Endothelial cell of umbilical vein (primary cell): Measurements from ENCODE around the gene ZNF143. TPM values are rescaled to one million over a fixed set of nuclear protein-coding genes. Genes with fewer than 3 reads are reported as not detected.
A peak's percentile ranks its signal among the peaks of the same experiment; 100 is the strongest.

Source experiments
- BruUV-seq: library from RNA; stranded (reverse); fragments of 400-500 nt; replicated peaks from 2 replicates; lab custom pipeline; 2021; lab: Mats Ljungman, UMichigan
- CTCF ChIA-PET: fragments of 300-600, 350-600 bp; sonication (Branson Sonifier 250); formaldehyde crosslinking; loops from one replicate; lab custom pipeline; 2021; ENCODE audit warnings: antibody characterized with exemption, inconsistent platforms; lab: Charles Lee
- POLR2A ChIA-PET: fragments of 300-600, 350-600 bp; sonication (Branson Sonifier 250); formaldehyde crosslinking; loops from one replicate; lab custom pipeline; 2021; ENCODE audit warnings: antibody characterized with exemption, inconsistent platforms; lab: Charles Lee
- DNase-seq: peaks from one replicate; pipeline ENCODE4 v3.0.0-alpha.2; 2011; ENCODE audit warnings: low read depth, low spot score
- FAIRE-seq: peaks from 2 replicates; lab custom pipeline; 2011; peaks lifted over from hg19 to GRCh38; lab: Jason Lieb, UNC
- H2AFZ ChIP-seq: 2 replicates; pipeline ENCODE4 v1.6.0; 2012; ENCODE audit warnings: low read depth, low read length, control low read depth, inconsistent platforms
- H3K27ac ChIP-seq: 2 replicates; pipeline ENCODE4 v1.5.1; 2011; ENCODE audit warnings: low read depth, mild to moderate bottlenecking, control low read depth, low read length, moderate library complexity; ENCODE audit not compliant: insufficient read depth
- H3K27me3 ChIP-seq, 2 experiments: 2 replicates each; pipeline versions ENCODE4 v1.6.0 to v1.6.1; 2011; ENCODE audit warnings: low read length in 2 of 2, mixed read lengths in 1 of 2; ENCODE audit not compliant: control insufficient read depth in 2 of 2, insufficient read depth in 2 of 2
- H3K36me3 ChIP-seq, 2 experiments: 2 replicates in 1 of 2; 3 replicates in 1 of 2; pipeline ENCODE4 v1.5.1; 2011; ENCODE audit warnings: low read length in 2 of 2, mild to moderate bottlenecking in 1 of 2, moderate library complexity in 1 of 2; ENCODE audit not compliant: control insufficient read depth in 2 of 2, insufficient read depth in 2 of 2; ENCODE audit errors: extremely low read depth in 1 of 2
- H3K4me1 ChIP-seq: 3 replicates; pipeline ENCODE4 v1.5.1; 2011; ENCODE audit warnings: mild to moderate bottlenecking, low read length; ENCODE audit not compliant: control insufficient read depth, insufficient read depth; ENCODE audit errors: extremely low read depth
- H3K4me2 ChIP-seq: 2 replicates; pipeline ENCODE4 v1.6.1; 2011; ENCODE audit warnings: low read length, control low read depth, mixed read lengths; ENCODE audit not compliant: insufficient read depth
- H3K4me3 ChIP-seq, 3 experiments: fragments of 200-600 bp in 1 of 3; sonication (generic), shearing (Covaris generic) in 1 of 3; replicated peaks in 1 of 3; 2 replicates each; pipeline ENCODE4 v1.5.1; 2011 to 2016; ENCODE audit warnings: control low read depth in 3 of 3, low read length in 3 of 3, mild to moderate bottlenecking in 2 of 3, inconsistent platforms in 1 of 3, low read depth in 1 of 3, moderate library complexity in 1 of 3; ENCODE audit not compliant: insufficient read depth in 1 of 3
- H3K79me2 ChIP-seq: 2 replicates; pipeline ENCODE4 v1.6.0; 2012; ENCODE audit warnings: low read length, inconsistent platforms; ENCODE audit not compliant: control insufficient read depth, insufficient read depth
- H3K9ac ChIP-seq: replicated peaks from 2 replicates; pipeline ENCODE3; 2011; ENCODE audit warnings: low read length, control low read depth; ENCODE audit not compliant: insufficient read depth; ENCODE audit errors: extremely low read depth
- H3K9me1 ChIP-seq: replicated peaks from 3 replicates; pipeline ENCODE4 v1.6.0; 2011; ENCODE audit warnings: mild to moderate bottlenecking, low read length; ENCODE audit not compliant: control insufficient read depth, insufficient read depth; ENCODE audit errors: extremely low read depth
- H3K9me3 ChIP-seq: replicated peaks from 2 replicates; pipeline ENCODE4 v1.5.1; 2012; ENCODE audit warnings: low read length, inconsistent platforms; ENCODE audit not compliant: control insufficient read depth, insufficient read depth
- H4K20me1 ChIP-seq: replicated peaks from 2 replicates; pipeline ENCODE3; 2011; ENCODE audit warnings: mild to moderate bottlenecking, low read length; ENCODE audit not compliant: control insufficient read depth, insufficient read depth; ENCODE audit errors: extremely low read depth
- CTCF ChIP-seq, 2 donors: IDR thresholded peaks; 1 replicate in 1 of 2; 2 replicates in 1 of 2; pipeline ENCODE4 v1.5.1; 2011; ENCODE audit warnings: low read length in 2 of 2, mild to moderate bottlenecking in 2 of 2, moderate library complexity in 2 of 2, control low read depth in 1 of 2, inconsistent platforms in 1 of 2, low read depth in 1 of 2; ENCODE audit not compliant: insufficient read depth in 1 of 2; ENCODE audit errors: extremely low read depth in 1 of 2
- EZH2 ChIP-seq: IDR thresholded peaks from 2 replicates; pipeline ENCODE4 v1.6.1; 2012; ENCODE audit warnings: borderline replicate concordance, low read depth, mild to moderate bottlenecking, moderate library complexity, low read length, inconsistent platforms; ENCODE audit not compliant: severe bottlenecking
- FOS ChIP-seq: IDR thresholded peaks from 2 replicates; pipeline ENCODE4 v1.6.1; 2011; ENCODE audit warnings: mild to moderate bottlenecking, low read length, moderate library complexity, borderline replicate concordance; ENCODE audit not compliant: insufficient read depth
- GATA2 ChIP-seq: IDR thresholded peaks from 2 replicates; pipeline ENCODE4 v1.7.0; 2011; ENCODE audit warnings: low read depth, mild to moderate bottlenecking, moderate library complexity, mixed read lengths, low read length; ENCODE audit not compliant: insufficient read length, insufficient read depth
- JUN ChIP-seq: IDR thresholded peaks from 2 replicates; pipeline ENCODE4 v1.6.1; 2011; ENCODE audit warnings: borderline replicate concordance, low read depth; ENCODE audit not compliant: insufficient read length, insufficient read depth
- MAX ChIP-seq: IDR thresholded peaks from 2 replicates; pipeline ENCODE4 v1.6.1; 2011; ENCODE audit not compliant: insufficient read depth, insufficient read length
- MYC ChIP-seq: IDR thresholded peaks from one replicate; pipeline ENCODE4 v1.6.1; 2011; ENCODE audit warnings: mild to moderate bottlenecking, low read depth, low read length
- POLR2A ChIP-seq: IDR thresholded peaks from 2 replicates; pipeline ENCODE4 v1.6.1; 2012; ENCODE audit warnings: low read depth, mild to moderate bottlenecking, control low read depth, low read length
- POLR2AphosphoS5 ChIP-seq: IDR thresholded peaks from 2 replicates; pipeline ENCODE4 v1.6.1; 2012; ENCODE audit warnings: low read depth, mild to moderate bottlenecking, control low read depth, low read length, moderate library complexity; ENCODE audit not compliant: insufficient read depth
- dilution Hi-C: fragments of 300-500 bp; cut with MboI; formaldehyde crosslinking; loops from one replicate; pipeline ENCODE4 v1.15.0; 2019; ENCODE audit warnings: low sequenced_read_pairs; ENCODE audit not compliant: extremely low pct_ligation_motif_present
- intact Hi-C: fragments of 100-400 bp; cut with micrococcal nuclease; formaldehyde crosslinking; loops from one replicate; pipeline ENCODE4 v1.10.0; 2022
- polyA plus RNA-seq, 4 experiments: library from polyadenylated mRNA; depleted of rRNA in 3 of 4; stranded (reverse) in 3 of 4; unstranded in 1 of 4; fragments of >200 nt; gene quantifications; 2 replicates each; pipeline versions ENCODE4 v1.2.1 to v1.2.3, GENCODE V29; 2011 to 2012; ENCODE audit warnings: missing spikeins in 1 of 4
- total RNA-seq: library from RNA; stranded (reverse); gene quantifications from 2 replicates; pipeline ENCODE4 v1.2.3, GENCODE V29; 2021

The ZNF143 gene
- total and polyA plus RNA-seq, 2 donors (not counting 3 experiments of a cell fraction or from before 2014, with no cell fraction given): 19.0 to 29.8 TPM

DNA sequence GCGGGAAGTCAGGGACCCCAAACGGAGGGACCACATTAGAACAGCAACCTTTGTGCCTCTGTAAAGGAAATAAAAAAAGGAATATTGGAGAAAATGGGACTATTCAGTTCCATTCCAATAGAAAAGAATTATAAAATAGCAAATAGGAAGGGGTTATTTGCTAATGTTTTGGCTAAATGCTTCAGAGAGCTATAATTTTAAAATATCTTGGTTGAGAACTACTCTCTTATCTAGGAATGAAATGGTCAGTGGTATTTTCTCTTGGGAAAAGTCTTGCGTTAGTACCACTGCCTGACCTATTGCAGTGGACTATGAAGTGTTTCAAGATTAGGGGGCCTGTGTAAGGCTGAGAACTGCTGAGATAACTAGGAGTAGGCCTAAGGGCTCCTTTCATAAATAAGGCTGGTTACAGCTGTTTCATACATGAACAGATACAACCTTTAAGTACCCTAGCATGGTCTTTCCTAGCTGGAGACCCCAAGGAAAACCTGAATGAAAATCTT lies 105.8 kb downstream of the ZNF143 start:
- dilution Hi-C loops (no loop called here), intact Hi-C loops (loop anchor here (1.0 to 5.0 kb wide), 6 partner anchors 39 to 761 kb away; partner anchors contain the start of genes TMEM41B and ZNF143)
- Histone ChIP-seq H3K4me2 (peak overlapping the region; percentile 49), H3K36me3 (no peaks in the 10 kb centered on the region), H3K9me1 (no peaks in the 10 kb centered on the region), H3K4me1 (peaks cover 31% of the 10 kb centered on the region), H3K79me2 (no peaks in the 10 kb centered on the region), H2AFZ (peak overlapping the region; percentile 34), H3K9ac (peak overlapping the region; percentile 80), H3K27ac (peak overlapping the region; percentile 96), H3K4me3 (no peak overlapping the region), H4K20me1 (no peaks in the 10 kb centered on the region), H3K9me3 (no peaks in the 10 kb centered on the region), H3K27me3 (no peaks in the 10 kb centered on the region)
- TF ChIP-seq EZH2: no peak
- BruUV-seq: TSS peak; percentile 91
- POLR2A ChIA-PET: interaction anchor here (1.3 kb wide), 1 partner anchor 106 kb away, joined by 4 read pairs; the partner anchor contains the start of gene ZNF143
- no peak for FAIRE-seq
- no peak for DNase-seq
- CTCF ChIA-PET: interaction anchor here (1.0 to 1.9 kb wide), 3 partner anchors 15 to 60 kb away, joined by 5 to 17 read pairs (median 15); no protein-coding TSS in a partner anchor

DNA sequence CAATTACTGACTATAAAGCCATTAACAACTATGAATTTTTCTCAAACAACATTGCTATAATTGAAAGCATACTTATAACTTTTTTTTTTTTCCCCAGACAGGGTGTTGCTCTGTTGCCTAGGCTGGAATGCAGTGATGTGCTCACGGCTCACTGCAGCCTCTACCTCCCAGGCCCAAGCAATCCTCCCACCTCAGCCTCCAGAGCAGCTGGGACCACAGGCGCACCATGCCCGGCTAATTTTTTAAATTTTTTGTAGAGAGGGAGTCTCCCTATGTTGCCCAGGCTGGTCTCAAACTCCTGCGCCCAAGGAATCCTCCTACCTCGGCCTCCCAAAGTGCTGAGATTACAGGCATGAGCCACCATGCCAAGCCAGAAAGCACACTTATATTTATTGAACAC lies 106.6 kb downstream of the ZNF143 start:
- FAIRE-seq (no peak), DNase-seq (no peak)
- no TSS peak for BruUV-seq
- no peaks in the 10 kb centered on the region for H4K20me1 ChIP-seq
- TF ChIP-seq POLR2AphosphoS5: no peak
- TF ChIP-seq EZH2: no peak
- TF ChIP-seq FOS: no peak
- TF ChIP-seq CTCF (IDR thresholded peaks at IDR 0.05; ENCODE audit: extremely low read depth in 1 of 2, insufficient read depth in 1 of 2, low read depth in 1 of 2, low read length in 2 of 2): no peak
- no peak for TF ChIP-seq MAX
- TF ChIP-seq JUN: no peak
- no peak for TF ChIP-seq MYC
- no peak for TF ChIP-seq GATA2
- TF ChIP-seq POLR2A: no peak
- peaks cover 31% of the 10 kb centered on the region for H3K4me1 ChIP-seq
- dilution Hi-C loops: no loop called here
- no peak overlapping the region for H3K9ac ChIP-seq
- POLR2A ChIA-PET: no interaction called here
- H3K4me3 ChIP-seq: no peak overlapping the region
- H3K27ac ChIP-seq: peak overlapping the region; percentile 96
- no peaks in the 10 kb centered on the region for H3K9me3 ChIP-seq
- no peak overlapping the region for H3K4me2 ChIP-seq
- CTCF ChIA-PET: interaction anchor here (2.4 kb wide), 1 partner anchor 33 kb away, joined by 13 read pairs; no protein-coding TSS in a partner anchor
- H3K36me3 ChIP-seq: no peaks in the 10 kb centered on the region
- H3K79me2 ChIP-seq: no peaks in the 10 kb centered on the region
- no peaks in the 10 kb centered on the region for H3K27me3 ChIP-seq
- no peak overlapping the region for H2AFZ ChIP-seq
- H3K9me1 ChIP-seq: no peaks in the 10 kb centered on the region
- intact Hi-C loops: loop anchor here (5.0 kb wide), 1 partner anchor 760 kb away; no protein-coding TSS in a partner anchor
